Lung (tissue), 12 donors: ENCODE data around the gene TAS2R38. TPM values are rescaled to one million over a fixed set of nuclear protein-coding genes. Genes with fewer than 3 reads are reported as not detected.
A peak's percentile ranks its signal among the peaks of the same experiment; 100 is the strongest.

ENCODE experiments used
- ATAC-seq: fragments of 200-7000 bp; cut with Tn5 transposase; one replicate; pipeline ENCODE4 v1.9.1; 2020; ENCODE audit warnings: moderate number of reproducible peaks; ENCODE audit not compliant: insufficient read depth, low FRiP score
- DNase-seq, 3 donors: peaks; one replicate each; pipeline ENCODE4 v3.0.0-alpha.2; 2013 to 2017
- H3K27ac ChIP-seq, 2 donors: one replicate each; pipeline ENCODE4 v1.5.1; 2013; ENCODE audit warnings: mild to moderate bottlenecking in 2 of 2, moderate library complexity in 2 of 2, control low read depth in 1 of 2, inconsistent platforms in 1 of 2, low read depth in 1 of 2, low read length in 1 of 2
- H3K27me3 ChIP-seq, 3 donors: one replicate each; pipeline ENCODE4 v1.5.1; 2013; ENCODE audit warnings: low read length in 2 of 3; ENCODE audit not compliant: control insufficient read depth in 3 of 3, insufficient read depth in 3 of 3
- H3K36me3 ChIP-seq, 4 donors: one replicate each; pipeline ENCODE4 v1.5.1; 2013; ENCODE audit warnings: low read length in 4 of 4, mild to moderate bottlenecking in 1 of 4, moderate library complexity in 1 of 4; ENCODE audit not compliant: control insufficient read depth in 4 of 4, insufficient read depth in 4 of 4
- H3K4me1 ChIP-seq, 5 donors: one replicate each; pipeline ENCODE4 v1.5.1; 2013; ENCODE audit warnings: low read length in 5 of 5, mild to moderate bottlenecking in 2 of 5, moderate library complexity in 1 of 5; ENCODE audit not compliant: control insufficient read depth in 5 of 5, insufficient read depth in 5 of 5
- H3K4me3 ChIP-seq: one replicate; pipeline ENCODE4 v1.5.1; 2013; ENCODE audit warnings: mild to moderate bottlenecking, control low read depth, moderate library complexity
- H3K9ac ChIP-seq, 2 donors: one replicate each; pipeline ENCODE4 v1.5.1; 2013; ENCODE audit warnings: low read length in 2 of 2, control low read depth in 1 of 2; ENCODE audit not compliant: insufficient read depth in 1 of 2
- H3K9me3 ChIP-seq, 4 donors: one replicate each; pipeline ENCODE4 v1.5.1; 2013; ENCODE audit warnings: low read length in 3 of 4, mild to moderate bottlenecking in 1 of 4, moderate library complexity in 1 of 4; ENCODE audit not compliant: control insufficient read depth in 4 of 4, insufficient read depth in 3 of 4
- WGBS, 2 donors: extraction: QIAGEN DNeasy Blood & Tissue Kit; methylation state at CpG; one replicate each; pipeline ENCODE4 v1.1.7; 2013; 5-methylcytosine and 5-hydroxymethylcytosine counted together
- polyA plus RNA-seq, 2 donors: library from polyadenylated mRNA; stranded (reverse); fragments of 200-250 nt; gene quantifications; one replicate each; pipeline ENCODE4 v1.2.1, GENCODE V29; 2013
- total RNA-seq, 2 donors: library from RNA; depleted of rRNA in 1 of 2; stranded (reverse); fragments of >200 nt in 1 of 2; gene quantifications; one replicate each; pipeline ENCODE4 v1.2.1, GENCODE V29; 2014 to 2021
- TF ChIP-seq, protein P1 (sequence below): IDR thresholded peaks from 2 replicates; pipeline ENCODE4 v1.5.1; 2012; ENCODE audit warnings: mild to moderate bottlenecking; ENCODE audit errors: control extremely low read depth, extremely low read depth
- donor health status: control.
- donor health status: control.
- donor health status: Bipolar disorder and iron deficiency.
- donor health status: healthy.
- donor health status: DM: yes; HTN: yes; CAD: no.

TAS2R38 gene
- total and polyA plus RNA-seq, 4 donors, result not detected

DNA sequence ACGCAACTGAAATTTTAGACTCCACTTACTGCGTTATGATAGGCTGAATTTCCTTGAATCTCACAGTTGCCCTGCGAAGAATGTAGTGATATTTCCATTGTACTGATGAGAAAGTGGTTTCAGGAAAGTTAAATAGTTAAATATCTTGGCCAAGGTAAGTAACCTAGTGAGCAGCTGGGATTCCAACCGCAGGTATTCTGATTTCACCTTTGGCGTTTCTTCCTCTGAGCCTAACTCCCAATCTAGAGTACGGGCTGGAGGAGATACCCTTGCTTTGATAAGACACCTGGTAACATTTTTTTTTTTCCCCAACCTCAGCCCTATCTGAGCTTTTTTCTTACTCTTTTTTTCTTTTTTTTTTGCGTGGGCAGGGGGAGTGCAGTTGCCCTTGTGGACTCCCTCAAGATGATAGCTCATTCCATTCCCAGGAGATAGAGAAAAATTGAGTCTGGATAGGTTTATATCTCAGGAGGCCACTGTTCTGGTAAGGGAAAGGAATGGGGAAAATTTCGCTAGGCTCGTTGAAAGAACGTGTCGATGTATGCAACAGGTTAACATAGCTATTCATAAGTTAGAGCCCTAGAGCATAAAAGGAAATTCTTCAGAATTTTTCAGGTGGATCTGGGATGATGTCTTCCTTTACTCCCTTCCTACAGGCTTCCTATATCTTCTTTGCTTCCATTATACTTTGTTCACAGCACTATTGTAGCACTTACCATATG, 3.1 kb upstream of the TAS2R38 start:
- no peaks in the 10 kb centered on the region for H3K9me3 ChIP-seq
- no peaks in the 10 kb centered on the region for H3K27me3 ChIP-seq
- H3K4me3 ChIP-seq, result no peak overlapping the region
- no peak overlapping the region for H3K9ac ChIP-seq
- no peak for ATAC-seq
- no peak for DNase-seq
- TF ChIP-seq, protein P1, sequence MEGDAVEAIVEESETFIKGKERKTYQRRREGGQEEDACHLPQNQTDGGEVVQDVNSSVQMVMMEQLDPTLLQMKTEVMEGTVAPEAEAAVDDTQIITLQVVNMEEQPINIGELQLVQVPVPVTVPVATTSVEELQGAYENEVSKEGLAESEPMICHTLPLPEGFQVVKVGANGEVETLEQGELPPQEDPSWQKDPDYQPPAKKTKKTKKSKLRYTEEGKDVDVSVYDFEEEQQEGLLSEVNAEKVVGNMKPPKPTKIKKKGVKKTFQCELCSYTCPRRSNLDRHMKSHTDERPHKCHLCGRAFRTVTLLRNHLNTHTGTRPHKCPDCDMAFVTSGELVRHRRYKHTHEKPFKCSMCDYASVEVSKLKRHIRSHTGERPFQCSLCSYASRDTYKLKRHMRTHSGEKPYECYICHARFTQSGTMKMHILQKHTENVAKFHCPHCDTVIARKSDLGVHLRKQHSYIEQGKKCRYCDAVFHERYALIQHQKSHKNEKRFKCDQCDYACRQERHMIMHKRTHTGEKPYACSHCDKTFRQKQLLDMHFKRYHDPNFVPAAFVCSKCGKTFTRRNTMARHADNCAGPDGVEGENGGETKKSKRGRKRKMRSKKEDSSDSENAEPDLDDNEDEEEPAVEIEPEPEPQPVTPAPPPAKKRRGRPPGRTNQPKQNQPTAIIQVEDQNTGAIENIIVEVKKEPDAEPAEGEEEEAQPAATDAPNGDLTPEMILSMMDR, result no peak
- no peaks in the 10 kb centered on the region for H3K36me3 ChIP-seq
- 46 to 51% methylated on average over 11 of the region's 11 CpGs for WGBS, 2 donors
- peaks cover 0 to 3% (median 0%) of the 10 kb centered on the region in 5 donors for H3K4me1 ChIP-seq
- H3K27ac ChIP-seq, result no peak overlapping the region

- H3K9me3 ChIP-seq, result no peaks in the 10 kb centered on the region
- no peak overlapping the region for H3K4me3 ChIP-seq
- peak; percentile 87 for ATAC-seq
- peaks cover 0 to 3% (median 0%) of the 10 kb centered on the region in 5 donors for H3K4me1 ChIP-seq
- TF ChIP-seq, protein P1, result peak; percentile 71
- no peak overlapping the region for H3K9ac ChIP-seq
- no peaks in the 10 kb centered on the region for H3K27me3 ChIP-seq
- no peaks in the 10 kb centered on the region for H3K36me3 ChIP-seq
- no peak overlapping the region for H3K27ac ChIP-seq
- 11 to 12% methylated on average over 21 of the region's 21 CpGs for WGBS, 2 donors
- peak; percentile 61 to 75 (median 70) for DNase-seq
Measured at GRCh38 chr7:141975806-141976523, 2.4 kb upstream of the TAS2R38 start.

DNA sequence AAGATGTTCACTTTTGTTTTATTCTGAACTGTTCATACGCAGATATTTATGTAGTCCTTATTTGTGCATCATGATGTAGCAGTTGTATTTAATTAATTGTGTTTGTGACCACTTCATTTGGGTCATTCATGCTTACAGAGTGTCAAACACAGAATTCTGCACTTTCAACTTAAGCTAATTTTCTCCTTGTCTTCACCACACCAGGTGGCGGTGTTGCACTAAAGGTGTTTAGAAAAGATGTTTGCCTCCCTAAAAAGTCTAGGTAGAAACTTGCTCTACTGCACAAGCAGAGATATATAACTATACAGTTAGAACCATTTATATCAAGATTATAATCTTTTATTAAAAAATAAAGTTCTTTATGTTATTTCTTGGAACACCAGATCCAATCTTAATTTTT, 1.3 kb upstream of the TAS2R38 start:
- no peak overlapping the region for H3K4me3 ChIP-seq
- ATAC-seq, result no peak
- H3K36me3 ChIP-seq, result no peaks in the 10 kb centered on the region
- H3K9me3 ChIP-seq, result no peaks in the 10 kb centered on the region
- H3K4me1 ChIP-seq, result peaks cover 0 to 3% (median 0%) of the 10 kb centered on the region in 5 donors
- 91% methylated on average over 2 of the region's 2 CpGs for WGBS, 2 donors
- H3K27ac ChIP-seq, result no peak overlapping the region
- peak in 2 of 3 donors; percentile 6 to 22 for DNase-seq
- H3K27me3 ChIP-seq, result no peaks in the 10 kb centered on the region
- H3K9ac ChIP-seq, result no peak overlapping the region
- TF ChIP-seq, protein P1, result no peak
